SKM-1 treated with dmso at 0.1 percent for 144 hours (cell line): ENCODE data around the gene DST.
"Not testable (repeated sequence)": the region's sequence is repeated elsewhere in the genome, so short reads cannot be mapped to it uniquely, and the experiment has no call there.

Experiments used
- DNase-seq: peaks from one replicate; lab custom pipeline; 2025; ENCODE audit not compliant: unreplicated experiment; lab: John Stamatoyannopoulos, UW

Gene DST

DNA sequence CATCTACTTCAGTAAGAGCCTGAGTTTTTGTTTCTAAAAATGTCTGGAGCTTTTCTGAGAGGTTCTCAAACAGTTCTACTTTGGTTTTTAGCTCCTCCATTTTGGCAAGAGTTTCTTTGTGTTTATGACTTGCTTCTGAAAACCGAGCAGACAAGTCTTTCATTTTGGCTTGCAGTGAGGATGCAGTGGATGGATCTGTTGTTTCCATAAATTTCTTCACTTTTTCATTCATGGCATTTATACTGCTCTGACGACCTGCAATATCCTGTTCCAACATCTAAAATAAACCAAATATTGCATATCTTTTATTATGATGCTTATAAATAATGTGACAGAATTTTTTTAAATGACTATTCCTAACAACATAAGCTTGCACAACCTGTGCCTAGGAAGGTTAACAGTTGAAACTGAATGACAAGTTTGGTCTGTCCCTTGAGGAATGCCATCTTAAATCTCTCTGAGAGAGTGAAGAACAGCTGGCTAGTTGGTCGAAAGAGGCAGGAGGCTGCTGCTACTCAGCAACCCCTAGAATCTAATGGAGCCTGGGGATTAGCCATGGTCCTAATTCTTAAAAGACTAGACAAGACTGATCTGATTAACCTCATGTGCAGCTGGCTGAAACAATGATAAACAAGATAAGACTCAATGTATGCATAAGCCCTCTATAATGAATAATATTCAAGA is 69.8 kb downstream of the DST start:
- DNase-seq = no peak

- no peak for DNase-seq
These were observed 71.1 kb downstream of the DST start for GRCh38 chr6:56571605-56572004.

GRCh38 chr6:56570413-56571359 is 72.0 kb downstream of the DST start:
- DNase-seq = peak; percentile 29

- DNase-seq = no peak
These were observed 75.2 kb downstream of the DST start for GRCh38 chr6:56567501-56567900.

DNA sequence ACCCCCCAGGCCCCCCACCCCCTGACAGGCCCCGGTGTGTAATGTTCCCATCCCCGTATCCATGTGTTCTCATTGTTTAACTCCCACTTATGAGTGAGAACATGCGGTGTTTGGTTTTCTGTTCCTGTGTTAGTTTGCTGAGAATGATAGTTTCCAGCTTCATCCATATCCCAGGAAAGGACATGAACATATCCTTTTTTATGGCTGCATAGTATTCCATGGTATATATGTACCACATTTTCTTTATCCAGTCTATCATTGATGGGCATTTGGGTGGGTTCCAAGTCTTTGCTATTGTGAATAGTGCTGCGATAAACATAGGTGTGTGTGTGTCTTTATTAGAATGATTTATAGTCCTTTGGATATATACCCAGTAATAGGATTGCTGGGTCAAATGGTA is 80.0 kb downstream of the DST start:
- not testable (repeated sequence) for DNase-seq

DNA sequence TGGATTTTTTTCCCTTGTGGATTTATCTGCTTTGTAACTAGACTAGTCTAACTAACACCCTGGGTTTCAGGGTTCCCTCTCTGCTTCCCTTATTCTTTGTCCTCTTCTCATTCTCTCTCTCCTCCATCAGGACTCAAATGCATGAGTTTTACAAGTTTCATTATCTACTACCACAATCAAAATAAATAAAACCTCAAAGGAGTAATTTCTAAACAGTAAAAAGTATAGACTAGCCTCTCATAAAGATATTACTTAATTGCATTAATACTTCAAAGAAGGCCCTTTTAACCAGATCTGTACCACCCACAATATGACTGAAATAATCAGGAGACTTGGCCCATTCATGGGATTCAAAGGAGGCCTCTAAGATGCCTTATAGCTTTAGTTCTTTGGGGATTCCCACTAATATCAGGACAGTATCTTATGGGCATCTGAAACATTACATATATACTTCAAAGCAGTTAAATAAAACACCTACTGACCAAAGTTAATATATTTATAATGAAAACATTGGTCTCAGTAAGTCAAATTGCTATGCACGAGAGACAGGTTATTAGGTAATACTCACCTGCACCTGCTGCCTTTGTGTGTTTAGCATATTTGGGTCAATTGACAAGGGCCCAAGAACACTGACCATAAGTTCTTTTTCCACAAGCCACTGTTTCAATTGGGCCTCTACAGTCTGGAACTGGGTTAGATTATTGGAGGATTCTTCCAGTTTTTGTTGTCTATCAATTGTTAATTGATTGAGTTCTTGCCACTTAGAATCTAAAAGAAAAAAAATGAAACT is 85.7 kb downstream of the DST start:
- DNase-seq = no peak

- DNase-seq = no peak
These were observed 87.2 kb downstream of the DST start for GRCh38 chr6:56555438-56555872.

DNA sequence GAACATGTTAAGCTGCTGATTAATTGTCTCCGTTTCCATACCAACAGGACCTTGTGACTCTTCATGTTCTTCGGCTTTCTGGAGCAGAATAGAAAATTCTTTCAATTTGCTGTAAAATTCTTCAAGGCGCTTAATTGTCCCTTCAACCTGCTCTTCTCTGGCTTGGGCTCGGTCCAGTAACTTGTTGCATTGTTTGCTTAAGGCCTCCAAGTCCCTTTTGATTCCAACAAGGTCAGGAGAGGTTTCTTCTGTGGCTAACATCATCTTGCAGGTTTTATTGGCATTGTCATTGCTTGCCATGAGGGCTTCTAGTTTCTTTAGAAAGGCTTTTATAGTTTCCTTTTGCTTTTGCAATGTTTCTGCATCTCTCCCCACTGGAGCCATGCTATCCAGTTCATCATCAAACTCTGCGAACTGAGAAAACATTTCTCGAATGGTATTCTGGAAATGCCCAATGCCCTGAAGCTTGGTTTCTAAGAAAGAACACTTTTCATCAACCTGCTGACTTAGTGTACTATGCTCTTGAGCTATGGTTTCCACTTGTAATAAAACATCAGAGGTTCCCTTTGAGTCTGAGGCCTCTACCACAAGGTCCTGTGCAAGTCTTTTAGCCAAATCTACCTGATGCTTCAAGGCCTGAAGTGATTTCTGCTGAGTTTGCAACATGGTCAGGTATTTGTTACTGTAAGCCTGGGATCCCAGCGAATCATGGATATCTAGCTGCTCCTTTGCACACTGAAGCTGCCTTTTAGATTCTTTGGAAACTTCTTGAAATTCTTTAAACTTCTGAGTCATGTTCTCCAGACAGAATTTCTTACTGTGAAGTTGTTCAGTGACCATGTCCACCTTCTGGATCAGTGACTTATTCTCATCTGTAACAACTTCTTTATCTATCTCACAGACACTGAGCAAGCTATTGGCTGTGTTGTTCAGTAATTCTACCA is 90.2 kb downstream of the DST start:
- no peak for DNase-seq

DNA sequence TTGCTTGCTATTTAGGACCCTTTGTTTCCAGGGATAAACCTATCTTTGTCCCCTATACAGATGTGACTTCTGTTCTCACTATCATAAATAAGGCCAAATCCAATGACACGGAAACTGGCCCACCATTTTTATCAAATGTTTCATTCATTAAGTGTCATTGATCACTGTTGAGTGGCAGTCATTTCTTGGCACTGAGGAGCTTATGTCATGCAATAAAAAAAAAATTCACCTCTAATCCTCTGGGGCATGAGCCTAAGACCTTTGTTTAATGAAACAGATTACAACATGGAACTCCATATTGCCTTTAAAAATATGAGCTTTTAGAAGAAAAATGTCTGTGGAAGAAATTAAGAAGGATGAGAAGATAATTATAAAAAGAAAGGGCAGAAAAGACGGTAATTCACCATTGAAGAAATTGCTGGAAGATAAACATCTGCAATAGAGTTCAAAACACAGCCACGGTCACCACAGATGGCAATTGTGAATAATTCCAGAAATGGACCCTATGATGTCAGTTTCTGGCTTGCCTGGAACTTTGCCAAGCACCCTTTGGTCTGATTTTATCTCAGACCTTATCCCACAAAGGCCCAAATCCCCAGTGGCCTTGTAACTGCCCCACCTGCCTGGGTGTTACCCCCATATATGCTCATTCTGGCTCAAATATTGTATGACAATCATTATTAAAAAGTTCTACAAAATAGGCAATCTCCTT is 91.1 kb downstream of the DST start:
- no peak for DNase-seq

DNA sequence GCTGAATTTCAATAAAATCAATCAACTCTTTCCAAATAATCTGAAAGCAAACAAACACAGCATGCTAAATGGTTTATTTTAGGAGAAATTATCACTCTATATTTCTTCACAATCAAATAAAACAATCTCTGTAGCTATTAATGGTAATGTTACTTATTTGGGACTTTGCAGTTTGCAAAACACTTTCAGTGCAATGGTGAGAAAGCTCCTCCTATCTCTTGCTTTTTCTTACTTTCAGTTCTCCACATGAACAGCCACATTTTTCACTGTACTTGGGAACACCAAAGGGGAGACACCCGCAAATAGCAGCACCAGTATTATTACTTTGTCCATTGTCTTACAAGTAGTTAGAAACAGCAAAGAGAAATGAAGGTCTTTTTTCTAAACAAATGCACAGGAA is 92.4 kb downstream of the DST start:
- no peak for DNase-seq

- DNase-seq = no peak
These were observed 93.7 kb downstream of the DST start for GRCh38 chr6:56549014-56549413.

- DNase-seq = no peak
These were observed 95.0 kb downstream of the DST start for GRCh38 chr6:56547687-56548086.

DNA sequence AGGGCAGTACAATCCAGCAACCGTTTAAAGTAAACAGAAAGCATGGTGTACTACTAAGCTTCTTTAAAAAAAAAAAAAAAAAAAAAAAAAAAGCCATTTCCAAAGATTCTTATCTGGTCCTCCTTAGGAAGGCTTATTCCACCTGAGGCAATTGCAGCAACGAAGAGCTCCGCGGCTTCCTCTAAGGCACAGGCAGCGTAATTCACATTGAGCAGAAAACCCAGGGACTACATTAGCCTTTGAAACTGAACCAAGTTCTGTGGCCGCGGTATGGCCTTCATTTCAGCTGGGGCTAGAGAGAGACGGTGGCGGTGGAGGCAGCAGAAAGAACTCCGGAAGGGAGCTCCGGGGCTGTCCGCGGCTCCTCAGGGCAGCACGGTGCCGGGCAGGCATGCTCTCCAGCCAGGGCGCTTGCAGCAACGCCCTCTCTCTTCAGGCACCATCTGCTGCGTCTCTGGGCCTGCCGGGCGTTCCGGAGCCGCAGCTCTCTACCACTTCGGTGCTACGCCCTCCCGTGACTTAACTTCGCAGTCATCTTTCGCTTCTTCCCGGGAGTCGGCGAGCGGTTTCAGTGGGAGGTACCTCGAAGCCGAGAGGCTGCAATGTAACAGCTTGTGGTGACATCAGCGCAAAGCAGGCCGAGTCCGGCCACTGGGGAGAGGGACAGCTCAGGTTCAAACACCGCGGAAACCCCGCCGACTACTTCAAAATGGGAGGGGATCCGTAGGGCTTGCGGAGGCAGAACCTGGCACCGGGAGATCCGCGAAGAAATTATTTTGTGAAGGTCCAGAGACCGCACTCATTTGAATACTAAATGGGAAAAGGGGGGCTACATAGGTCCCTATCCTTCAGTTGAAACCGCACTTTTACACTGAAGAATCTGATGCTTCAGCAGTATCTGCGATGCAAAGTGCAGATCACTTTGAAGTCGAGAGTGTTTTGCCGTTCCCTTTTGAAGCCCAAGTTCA is 100.0 kb downstream of the DST start:
- DNase-seq = peak; percentile 93

GRCh38 chr6:56541741-56542360 is 100.8 kb downstream of the DST start:
- no peak for DNase-seq

DNA sequence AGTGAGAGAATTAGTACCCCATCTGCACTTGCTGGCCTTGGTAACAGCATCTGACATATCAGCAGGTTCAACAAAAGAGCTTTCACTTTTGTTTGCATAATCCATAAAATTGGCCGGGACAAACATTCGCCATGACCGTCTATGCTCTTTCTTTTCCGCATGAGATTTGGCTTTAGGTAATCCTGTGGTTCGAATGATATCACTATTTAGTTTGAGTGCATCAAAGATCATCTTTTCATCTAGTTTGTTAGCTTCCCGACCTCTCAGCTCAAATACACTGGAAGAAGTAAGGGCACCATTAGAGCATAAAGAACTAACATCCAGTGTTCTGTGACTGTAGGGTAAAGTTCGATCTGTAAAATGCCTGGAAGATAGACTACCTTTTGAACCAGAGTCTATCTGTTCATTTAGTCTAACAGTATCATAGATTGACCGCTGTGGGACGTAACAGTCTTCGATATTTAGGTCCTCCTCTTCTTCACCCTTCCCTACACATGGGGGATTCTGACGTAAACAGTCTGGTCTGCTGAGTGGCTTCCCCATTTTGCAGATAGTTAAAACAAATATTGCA is 101.6 kb downstream of the DST start:
- DNase-seq = no peak

DNA sequence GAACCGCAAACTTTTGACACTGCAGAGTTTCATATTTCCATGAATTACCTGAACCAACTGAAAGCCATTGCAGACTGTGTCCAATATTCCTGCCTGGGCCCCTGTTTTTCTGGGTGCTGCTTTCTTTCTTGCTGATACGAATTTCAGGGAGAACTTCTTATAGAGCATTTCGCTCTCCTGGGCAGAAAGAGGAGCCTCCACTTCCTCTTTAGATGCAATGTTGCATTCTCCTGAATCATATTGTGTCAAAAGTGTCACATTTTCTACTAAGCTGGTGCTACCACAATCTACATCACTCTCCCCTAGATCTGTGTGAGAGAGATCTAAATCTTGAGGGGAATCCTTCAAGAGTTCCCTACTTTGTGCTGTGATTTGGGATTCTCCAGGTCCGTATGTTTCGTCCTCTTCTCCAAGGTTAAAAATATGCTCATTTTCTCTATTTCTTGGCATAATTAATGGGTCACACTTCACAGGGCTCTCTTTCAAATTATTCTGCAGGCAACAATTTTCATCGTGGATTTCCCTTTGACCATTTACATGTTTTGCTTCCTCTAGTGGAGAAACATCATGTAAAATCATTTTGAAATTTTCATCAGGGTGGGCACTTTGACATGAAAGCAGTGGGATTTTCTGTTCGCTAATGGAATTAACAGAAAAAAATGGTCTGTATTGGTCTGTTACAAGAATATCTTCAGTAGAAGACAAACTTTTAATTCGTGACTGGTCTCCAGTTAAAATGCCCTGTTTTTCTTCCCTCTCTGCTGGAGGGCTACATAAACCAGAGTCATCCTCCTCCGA is 102.3 kb downstream of the DST start:
- DNase-seq = peak; percentile 49

GRCh38 chr6:56539527-56540105 is 103.1 kb downstream of the DST start:
- no peak for DNase-seq
